Measurements from ENCODE around the gene NUP153.

Gene NUP153

GRCh38 chr6:17684134-17684533 lies 22.6 kb downstream of the NUP153 start:
- no peak for DNase-seq (ENCODE audit: extremely low spot score)
- ChIA-PET POLR2A (no interaction called here), CTCF (interaction anchor here (0.9 to 1.7 kb wide), 6 partner anchors 9 to 26 kb away, joined by 3 to 10 read pairs (median 3); no protein-coding TSS in a partner anchor)
- TF ChIP-seq, protein P1, sequence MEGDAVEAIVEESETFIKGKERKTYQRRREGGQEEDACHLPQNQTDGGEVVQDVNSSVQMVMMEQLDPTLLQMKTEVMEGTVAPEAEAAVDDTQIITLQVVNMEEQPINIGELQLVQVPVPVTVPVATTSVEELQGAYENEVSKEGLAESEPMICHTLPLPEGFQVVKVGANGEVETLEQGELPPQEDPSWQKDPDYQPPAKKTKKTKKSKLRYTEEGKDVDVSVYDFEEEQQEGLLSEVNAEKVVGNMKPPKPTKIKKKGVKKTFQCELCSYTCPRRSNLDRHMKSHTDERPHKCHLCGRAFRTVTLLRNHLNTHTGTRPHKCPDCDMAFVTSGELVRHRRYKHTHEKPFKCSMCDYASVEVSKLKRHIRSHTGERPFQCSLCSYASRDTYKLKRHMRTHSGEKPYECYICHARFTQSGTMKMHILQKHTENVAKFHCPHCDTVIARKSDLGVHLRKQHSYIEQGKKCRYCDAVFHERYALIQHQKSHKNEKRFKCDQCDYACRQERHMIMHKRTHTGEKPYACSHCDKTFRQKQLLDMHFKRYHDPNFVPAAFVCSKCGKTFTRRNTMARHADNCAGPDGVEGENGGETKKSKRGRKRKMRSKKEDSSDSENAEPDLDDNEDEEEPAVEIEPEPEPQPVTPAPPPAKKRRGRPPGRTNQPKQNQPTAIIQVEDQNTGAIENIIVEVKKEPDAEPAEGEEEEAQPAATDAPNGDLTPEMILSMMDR (IDR thresholded peaks at IDR 0.05; ENCODE audit: control extremely low read depth, extremely low read depth, low read depth, missing control alignments) = no peak

DNA sequence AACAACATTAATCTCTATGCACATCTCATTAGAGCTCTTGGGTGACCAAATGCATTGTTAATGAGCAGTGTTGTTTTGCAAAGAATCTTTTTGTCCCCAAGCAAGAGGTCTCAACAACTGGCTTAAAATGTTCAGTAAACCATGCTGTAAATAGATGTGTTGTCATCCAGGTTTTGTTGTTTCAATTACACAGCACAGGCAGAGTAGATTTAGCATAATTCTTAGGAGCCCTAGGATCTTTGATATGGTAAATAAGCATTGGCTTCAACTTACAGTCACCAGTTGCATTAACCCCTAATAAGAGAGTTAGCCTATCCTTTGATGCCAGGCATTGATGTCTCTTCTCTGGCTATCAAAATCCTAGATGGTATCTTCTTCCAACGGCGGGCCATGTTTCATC lies 23.3 kb downstream of the NUP153 start:
- ChIA-PET POLR2A (no interaction called here), CTCF (interaction anchor here (1.2 kb wide), 1 partner anchor 24 kb away, joined by 3 read pairs; no protein-coding TSS in a partner anchor)
- DNase-seq (ENCODE audit: extremely low spot score) = no peak
- TF ChIP-seq, protein P1 (IDR thresholded peaks at IDR 0.05; ENCODE audit: control extremely low read depth, extremely low read depth, low read depth, missing control alignments) = no peak

DNA sequence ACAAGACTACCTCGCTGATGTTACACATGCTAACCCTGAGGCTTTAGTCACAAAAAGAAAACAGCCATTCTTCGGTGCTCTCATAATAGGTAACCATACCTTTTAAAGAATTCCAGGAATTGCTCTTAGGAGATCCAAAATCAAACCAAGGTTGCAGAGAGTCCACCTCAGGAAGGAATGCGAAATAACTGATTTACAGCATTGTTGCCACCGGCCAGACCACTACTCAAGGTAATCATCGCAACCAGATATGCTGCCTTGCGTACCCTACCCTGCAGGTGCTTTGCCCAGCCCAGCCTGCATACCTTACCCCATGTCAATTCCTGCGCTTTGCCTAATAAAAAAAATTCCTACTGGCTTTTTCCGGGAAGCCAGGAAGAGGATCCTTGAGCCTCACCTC lies 27.0 kb downstream of the NUP153 start:
- CTCF ChIA-PET = interaction anchor here (1.1 kb wide), 1 partner anchor 12 kb away, joined by 6 read pairs; no protein-coding TSS in a partner anchor
- TF ChIP-seq, protein P1 (IDR thresholded peaks at IDR 0.05; ENCODE audit: control extremely low read depth, extremely low read depth, low read depth, missing control alignments) = no peak
- POLR2A ChIA-PET = no interaction called here
- no peak for DNase-seq (ENCODE audit: extremely low spot score)

DNA sequence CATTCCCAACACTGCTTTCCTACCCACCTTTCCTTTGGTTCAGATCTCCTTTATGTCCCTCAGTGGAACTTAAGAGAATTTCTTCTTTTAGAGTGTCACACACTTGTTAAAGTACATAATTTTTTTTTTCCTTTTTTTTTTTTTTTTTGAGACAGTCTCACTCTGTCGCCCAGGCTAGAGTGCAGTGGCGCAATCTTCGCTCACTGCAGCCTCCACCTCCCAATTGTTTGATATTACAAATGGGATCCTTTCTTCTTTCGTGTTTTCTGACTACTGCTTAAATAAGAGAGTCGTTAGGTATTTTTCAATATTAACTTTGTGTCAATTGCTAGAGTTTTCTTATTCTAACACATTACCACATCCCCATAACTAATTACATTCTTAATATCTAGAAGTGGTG lies 29.1 kb downstream of the NUP153 start:
- ChIA-PET CTCF (interaction anchor here (0.9 to 2.7 kb wide), 2 partner anchors 19 to 24 kb away, joined by 3 to 9 read pairs; no protein-coding TSS in a partner anchor), POLR2A (no interaction called here)
- no peak for DNase-seq (ENCODE audit: extremely low spot score)
- TF ChIP-seq, protein P1 (IDR thresholded peaks at IDR 0.05; ENCODE audit: control extremely low read depth, extremely low read depth, low read depth, missing control alignments) = no peak

- no peak for DNase-seq (ENCODE audit: extremely low spot score)
- TF ChIP-seq, protein P1 (IDR thresholded peaks at IDR 0.05; ENCODE audit: control extremely low read depth, extremely low read depth, low read depth, missing control alignments) = no peak
- CTCF ChIA-PET = no interaction called here
- POLR2A ChIA-PET = no interaction called here
These were observed 33.0 kb downstream of the NUP153 start for GRCh38 chr6:17673543-17674254.

GRCh38 chr6:17672064-17672718 lies 34.5 kb downstream of the NUP153 start:
- POLR2A ChIA-PET = no interaction called here
- CTCF ChIA-PET = interaction anchor here (0.8 to 1.6 kb wide), 2 partner anchors 17 to 30 kb away, joined by 3 read pairs; no protein-coding TSS in a partner anchor
- TF ChIP-seq, protein P1 (IDR thresholded peaks at IDR 0.05; ENCODE audit: control extremely low read depth, extremely low read depth, low read depth, missing control alignments) = no peak
- no peak for DNase-seq (ENCODE audit: extremely low spot score)
